H1 (cell line): Measurements from ENCODE around the gene GPC6. TPM values are rescaled to one million over a fixed set of nuclear protein-coding genes. Genes with fewer than 3 reads are reported as not detected.

Experiments used
- CTCF ChIA-PET: fragments of 300-600 bp; sonication (Branson Sonifier 250); formaldehyde crosslinking; loops from one replicate; lab custom pipeline; 2021; ENCODE audit not compliant: partially characterized antibody; lab: Charles Lee
- POLR2A ChIA-PET: fragments of 300-600 bp; sonication (Branson Sonifier 250); formaldehyde crosslinking; loops from one replicate; lab custom pipeline; 2021; ENCODE audit warnings: inconsistent platforms; ENCODE audit not compliant: partially characterized antibody; lab: Charles Lee
- DNase-seq, 2 experiments: peaks; one replicate each; pipeline versions ENCODE4 v3.0.0 to v3.0.0-alpha.2; 2010 to 2022; ENCODE audit warnings: low spot score in 2 of 2, low read depth in 1 of 2, mixed read lengths in 1 of 2
- FAIRE-seq: peaks from 2 replicates; lab custom pipeline; 2011; peaks lifted over from hg19 to GRCh38; lab: Jason Lieb, UNC
- H2AFZ ChIP-seq: 2 replicates; pipeline ENCODE4 v1.8.1; 2012; ENCODE audit warnings: low read length, inconsistent platforms
- H2AK5ac ChIP-seq: 2 replicates; pipeline ENCODE4 v1.6.1; 2013; ENCODE audit warnings: low read depth, low read length
- H2BK120ac ChIP-seq: replicated peaks from 2 replicates; pipeline ENCODE3; 2013; ENCODE audit warnings: low read depth, low read length, inconsistent platforms
- H2BK12ac ChIP-seq: 2 replicates; pipeline ENCODE4 v1.6.1; 2013; ENCODE audit warnings: low read depth, low read length
- H2BK15ac ChIP-seq: 2 replicates; pipeline ENCODE4 v1.6.1; 2013; ENCODE audit warnings: low read length
- H2BK20ac ChIP-seq: 2 replicates; pipeline ENCODE4 v1.6.1; 2013; ENCODE audit warnings: low read length
- H2BK5ac ChIP-seq: 2 replicates; pipeline ENCODE4 v1.6.1; 2013; ENCODE audit warnings: low read depth, low read length
- H3K14ac ChIP-seq: 2 replicates; pipeline ENCODE4 v1.6.1; 2013; ENCODE audit warnings: inconsistent platforms; ENCODE audit not compliant: insufficient read length
- H3K18ac ChIP-seq: 2 replicates; pipeline ENCODE4 v1.6.1; 2013; ENCODE audit warnings: low read length; ENCODE audit errors: extremely low read depth
- H3K23ac ChIP-seq: 2 replicates; pipeline ENCODE4 v1.6.1; 2013; ENCODE audit warnings: inconsistent platforms; ENCODE audit not compliant: insufficient read length
- H3K23me2 ChIP-seq: 2 replicates; pipeline ENCODE4 v1.6.1; 2013; ENCODE audit warnings: low read depth, low read length
- H3K27ac ChIP-seq: 2 replicates; pipeline ENCODE4 v1.6.1; 2011; ENCODE audit warnings: low read depth, low read length, inconsistent platforms
- H3K27me3 ChIP-seq, 4 experiments: replicated peaks in 1 of 4; 1 replicate in 1 of 4; 2 replicates in 3 of 4; pipeline versions ENCODE4 v1.6.1 to v1.8.1; 2011 to 2013; ENCODE audit warnings: low read length in 3 of 4, mild to moderate bottlenecking in 3 of 4, inconsistent platforms in 2 of 4, mixed read lengths in 2 of 4, moderate library complexity in 1 of 4; ENCODE audit not compliant: control insufficient read depth in 3 of 4, insufficient read depth in 3 of 4; ENCODE audit errors: extremely low read depth in 1 of 4
- H3K36me3 ChIP-seq, 4 experiments: 2 replicates each; pipeline versions ENCODE4 v1.6.1 to v1.8.1; 2011 to 2013; ENCODE audit warnings: mild to moderate bottlenecking in 4 of 4, low read length in 3 of 4, moderate library complexity in 2 of 4, control low read depth in 1 of 4, inconsistent platforms in 1 of 4; ENCODE audit not compliant: insufficient read depth in 4 of 4, control insufficient read depth in 2 of 4
- H3K4ac ChIP-seq: replicated peaks from 2 replicates; pipeline ENCODE3; 2013; ENCODE audit warnings: low read length, low read depth, mixed read lengths, inconsistent platforms; ENCODE audit not compliant: insufficient read length
- H3K4me1 ChIP-seq, 4 experiments: replicated peaks in 1 of 4; 1 replicate in 1 of 4; 2 replicates in 3 of 4; pipeline versions ENCODE4 v1.6.1 to v1.8.1; 2011 to 2013; ENCODE audit warnings: low read length in 3 of 4, inconsistent platforms in 2 of 4, mixed read lengths in 1 of 4; ENCODE audit not compliant: insufficient read depth in 4 of 4, control insufficient read depth in 3 of 4
- H3K4me2 ChIP-seq, 2 experiments: 2 replicates each; pipeline versions ENCODE4 v1.6.1 to v1.8.1; 2011 to 2013; ENCODE audit warnings: low read depth in 2 of 2, low read length in 2 of 2, control low read depth in 1 of 2, inconsistent platforms in 1 of 2, mild to moderate bottlenecking in 1 of 2; ENCODE audit not compliant: insufficient read depth in 1 of 2
- H3K4me3 ChIP-seq, 4 experiments: fragments of 200-600, 300-600 bp in 1 of 4; sonication (generic), shearing (Covaris generic), sonication (Bioruptor Twin) in 1 of 4; 2 replicates each; pipeline versions ENCODE4 v1.5.1 to v1.8.1; 2011 to 2016; ENCODE audit warnings: low read length in 4 of 4, low read depth in 3 of 4, control low read depth in 2 of 4, inconsistent platforms in 2 of 4, mild to moderate bottlenecking in 2 of 4, mixed read lengths in 1 of 4, moderate library complexity in 1 of 4; ENCODE audit not compliant: insufficient read depth in 2 of 4; ENCODE audit errors: extremely low read depth in 1 of 4
- H3K56ac ChIP-seq: replicated peaks from 2 replicates; pipeline ENCODE3; 2013; ENCODE audit warnings: low read depth, mild to moderate bottlenecking, mixed read lengths, low read length, inconsistent platforms; ENCODE audit not compliant: insufficient read length
- H3K79me1 ChIP-seq: 2 replicates; pipeline ENCODE4 v1.6.1; 2013; ENCODE audit warnings: low read depth, low read length, control low read depth
- H3K79me2 ChIP-seq, 2 experiments: 2 replicates each; pipeline versions ENCODE4 v1.6.1 to v1.8.1; 2012 to 2013; ENCODE audit warnings: low read length in 2 of 2, mild to moderate bottlenecking in 2 of 2, inconsistent platforms in 1 of 2; ENCODE audit not compliant: insufficient read depth in 2 of 2, control insufficient read depth in 1 of 2
- H3K9ac ChIP-seq, 4 experiments: replicated peaks in 1 of 4; 1 replicate in 1 of 4; 2 replicates in 3 of 4; pipeline versions ENCODE4 v1.6.1 to v1.8.1; 2011 to 2013; ENCODE audit warnings: low read depth in 3 of 4, low read length in 3 of 4, control low read depth in 2 of 4, mild to moderate bottlenecking in 2 of 4, moderate library complexity in 2 of 4, inconsistent platforms in 1 of 4; ENCODE audit errors: extremely low read depth in 1 of 4
- H3K9me3 ChIP-seq, 2 experiments: 2 replicates each; pipeline versions ENCODE4 v1.6.1 to v1.8.1; 2012 to 2013; ENCODE audit warnings: mild to moderate bottlenecking in 2 of 2, moderate library complexity in 2 of 2, control low read depth in 1 of 2, inconsistent platforms in 1 of 2, low read depth in 1 of 2, low read length in 1 of 2, mixed read lengths in 1 of 2; ENCODE audit not compliant: insufficient read depth in 2 of 2
- H4K20me1 ChIP-seq, 2 experiments: replicated peaks in 1 of 2; 2 replicates each; pipeline versions ENCODE3 to v1.8.1; 2011 to 2013; ENCODE audit warnings: inconsistent platforms in 2 of 2, low read length in 2 of 2, mild to moderate bottlenecking in 1 of 2; ENCODE audit not compliant: insufficient read depth in 2 of 2, control insufficient read depth in 1 of 2
- H4K5ac ChIP-seq: 2 replicates; pipeline ENCODE4 v1.6.1; 2013; ENCODE audit warnings: low read length, low read depth, mixed read lengths, inconsistent platforms; ENCODE audit not compliant: insufficient read length
- H4K8ac ChIP-seq: 2 replicates; pipeline ENCODE4 v1.8.0; 2013; ENCODE audit warnings: mild to moderate bottlenecking, moderate library complexity, low read length, inconsistent platforms; ENCODE audit not compliant: insufficient read depth; ENCODE audit errors: extremely low read depth
- H4K91ac ChIP-seq: replicated peaks from 2 replicates; pipeline ENCODE3; 2013; ENCODE audit warnings: low read length, mixed read lengths, inconsistent platforms; ENCODE audit not compliant: insufficient read length
- EP300 ChIP-seq, 2 experiments: IDR thresholded peaks; 1 replicate in 1 of 2; 2 replicates in 1 of 2; pipeline ENCODE4 v1.6.1; 2011 to 2012; ENCODE audit warnings: low read depth in 2 of 2, low read length in 2 of 2, mild to moderate bottlenecking in 2 of 2, borderline replicate concordance in 1 of 2, inconsistent platforms in 1 of 2, moderate library complexity in 1 of 2
- TAF1 ChIP-seq: IDR thresholded peaks from 2 replicates; pipeline ENCODE4 v1.6.1; 2011; ENCODE audit warnings: mild to moderate bottlenecking, low read depth, low read length
- WGBS, 2 experiments: shearing (Covaris generic) in 1 of 2; methylation state at CpG; one replicate each; pipeline versions ENCODE4 v1.1.6 to v1.1.7; 2013 to 2015; ENCODE audit warnings: low lambda C conversion rate in 2 of 2, mixed read lengths in 2 of 2, inconsistent platforms in 1 of 2, low coverage in 1 of 2, missing lambda C conversion rate in 1 of 2; ENCODE audit not compliant: insufficient replicate concordance in 2 of 2, insufficient coverage in 1 of 2, insufficient read length in 1 of 2; ENCODE audit errors: extremely low coverage in 1 of 2, missing lambda C conversion rate in 1 of 2; 5-methylcytosine and 5-hydroxymethylcytosine counted together
- polyA plus RNA-seq, 7 experiments: library from polyadenylated mRNA; depleted of rRNA in 3 of 7; stranded (reverse) in 5 of 7; unstranded in 2 of 7; fragments of >200 nt in 5 of 7; fragments of 200-250 nt in 2 of 7; gene quantifications; 1 replicate in 5 of 7; 2 replicates in 1 of 7; 4 replicates in 1 of 7; pipeline versions ENCODE4 v1.2.1 to v1.2.3, GENCODE V29; 2011 to 2013; ENCODE audit warnings: missing spikeins in 2 of 7, mixed read lengths in 2 of 7
- total RNA-seq: library from RNA; stranded (reverse); fragmentation: NEBNext Ultra II Directional; extraction: Animal tissue kit (Norgen Biotek cat#: 25700); gene quantifications from 2 replicates; pipeline ENCODE4 v1.2.1, GENCODE V29; 2021
- TF ChIP-seq, protein P1 (sequence below): IDR thresholded peaks from 2 replicates; pipeline ENCODE4 v1.6.1; 2012; ENCODE audit warnings: low read length, inconsistent platforms

GPC6 gene
- total and polyA plus RNA-seq, 2 of the 8 experiments (the other 6 are each of a cell fraction or from before 2014, with no cell fraction given) = 5.4 to 12.0 TPM

DNA sequence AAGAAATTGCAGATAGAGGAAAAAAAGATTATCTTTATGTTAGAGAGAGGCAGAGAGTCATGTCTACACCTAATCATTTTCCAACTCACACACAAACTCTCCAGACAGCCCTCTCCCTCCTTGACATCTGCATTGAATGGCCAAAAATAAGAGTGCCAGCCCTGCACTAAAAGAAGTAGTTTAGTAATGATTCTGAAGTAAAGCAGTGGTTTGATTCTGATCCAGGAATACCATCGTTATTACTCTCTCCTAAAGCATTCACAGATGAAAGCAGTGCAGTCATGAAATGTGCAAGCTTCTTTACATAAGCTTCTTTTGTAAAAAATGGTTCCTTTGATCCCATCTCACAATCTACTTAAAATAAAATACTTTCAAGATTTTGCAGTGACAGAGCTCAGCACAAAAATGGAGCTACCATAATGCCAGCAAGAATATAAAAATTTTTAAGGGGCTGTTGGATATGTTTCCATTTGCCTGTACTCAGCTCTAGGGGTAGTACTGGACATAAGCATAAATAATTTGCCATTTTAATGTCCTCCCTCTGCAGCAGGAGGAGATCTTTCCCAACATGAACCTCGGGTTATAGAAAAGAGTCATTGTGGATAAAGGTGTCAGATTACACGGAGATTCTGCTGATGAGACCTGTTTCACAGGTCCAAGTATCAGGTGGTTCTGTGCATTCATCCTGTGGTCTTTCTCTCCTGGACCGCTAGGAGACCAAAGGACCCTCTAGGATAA is 846.6 kb downstream of the GPC6 start:
- Histone ChIP-seq H3K23ac (no peak overlapping the region), H4K20me1 (no peaks in the 10 kb centered on the region), H3K4me2 (no peak overlapping the region), H3K27me3 (no peaks in the 10 kb centered on the region), H3K9me3 (peaks cover 8 to 16% of the 10 kb centered on the region in 2 experiments; a peak in 2 of 4 replicates), H3K14ac (no peak overlapping the region), H4K91ac (no peak overlapping the region), H3K27ac (no peak overlapping the region), H3K18ac (no peak overlapping the region), H3K23me2 (no peaks in the 10 kb centered on the region), H3K79me1 (no peaks in the 10 kb centered on the region), H2AK5ac (no peak overlapping the region), H3K9ac (no peak overlapping the region), H2BK15ac (no peak overlapping the region), H2AFZ (no peak overlapping the region), H3K4ac (no peak overlapping the region), H3K56ac (no peak overlapping the region), H2BK20ac (no peak overlapping the region), H4K8ac (no peak overlapping the region), H2BK5ac (no peak overlapping the region), H3K79me2 (no peaks in the 10 kb centered on the region), H2BK120ac (no peak overlapping the region), H3K36me3 (no peaks in the 10 kb centered on the region), H2BK12ac (no peak overlapping the region), H3K4me1 (no peaks in the 10 kb centered on the region), H3K4me3 (no peak overlapping the region), H4K5ac (no peak overlapping the region)
- CTCF ChIA-PET = no interaction called here
- FAIRE-seq = no peak
- 71% methylated on average over 4 of the region's 4 CpGs; no CpG with 5 or more reads in 1 of the 2 experiments for WGBS, 2 experiments
- DNase-seq = no peak
- POLR2A ChIA-PET = no interaction called here
- TF ChIP-seq, protein P1, sequence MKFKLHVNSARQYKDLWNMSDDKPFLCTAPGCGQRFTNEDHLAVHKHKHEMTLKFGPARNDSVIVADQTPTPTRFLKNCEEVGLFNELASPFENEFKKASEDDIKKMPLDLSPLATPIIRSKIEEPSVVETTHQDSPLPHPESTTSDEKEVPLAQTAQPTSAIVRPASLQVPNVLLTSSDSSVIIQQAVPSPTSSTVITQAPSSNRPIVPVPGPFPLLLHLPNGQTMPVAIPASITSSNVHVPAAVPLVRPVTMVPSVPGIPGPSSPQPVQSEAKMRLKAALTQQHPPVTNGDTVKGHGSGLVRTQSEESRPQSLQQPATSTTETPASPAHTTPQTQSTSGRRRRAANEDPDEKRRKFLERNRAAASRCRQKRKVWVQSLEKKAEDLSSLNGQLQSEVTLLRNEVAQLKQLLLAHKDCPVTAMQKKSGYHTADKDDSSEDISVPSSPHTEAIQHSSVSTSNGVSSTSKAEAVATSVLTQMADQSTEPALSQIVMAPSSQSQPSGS = no peak
- TF ChIP-seq TAF1 (no peak), EP300 (IDR thresholded peaks at IDR 0.05; ENCODE audit: borderline replicate concordance in 1 of 2, low read depth in 2 of 2, low read length in 2 of 2) (no peak)
